Keratinocyte (primary cell): ENCODE data around the gene CSHL1. TPM values are rescaled to one million over a fixed set of nuclear protein-coding genes. Genes with fewer than 3 reads are reported as not detected.

Experiments
- DNase-seq: peaks from one replicate; pipeline ENCODE4 v3.0.0-alpha.2; 2011; ENCODE audit warnings: low read depth, missing footprints, low spot score
- FAIRE-seq: peaks from 2 replicates; lab custom pipeline; 2011; peaks lifted over from hg19 to GRCh38; lab: Jason Lieb, UNC
- H2AFZ ChIP-seq: 2 replicates; pipeline ENCODE4 v1.6.0; 2012; ENCODE audit warnings: low read length, control low read depth, inconsistent platforms; ENCODE audit not compliant: control insufficient read depth
- H3K27ac ChIP-seq: 2 replicates; pipeline ENCODE4 v1.5.1; 2011; ENCODE audit warnings: low read length; ENCODE audit not compliant: control insufficient read depth, insufficient read depth
- H3K27me3 ChIP-seq: 3 replicates; pipeline ENCODE4 v1.6.0; 2011; ENCODE audit warnings: low read length; ENCODE audit not compliant: control insufficient read depth, insufficient read depth; ENCODE audit errors: extremely low read depth
- H3K36me3 ChIP-seq, 2 experiments: 2 replicates in 1 of 2; 3 replicates in 1 of 2; pipeline ENCODE4 v1.5.1; 2011; ENCODE audit warnings: low read length in 2 of 2, mild to moderate bottlenecking in 1 of 2; ENCODE audit not compliant: control insufficient read depth in 2 of 2, insufficient read depth in 2 of 2; ENCODE audit errors: extremely low read depth in 1 of 2
- H3K4me1 ChIP-seq: 3 replicates; pipeline ENCODE4 v1.5.1; 2011; ENCODE audit warnings: low read length; ENCODE audit not compliant: control insufficient read depth, insufficient read depth; ENCODE audit errors: extremely low read depth
- H3K4me2 ChIP-seq: 3 replicates; pipeline ENCODE4 v1.6.0; 2011; ENCODE audit warnings: low read depth, low read length; ENCODE audit not compliant: control insufficient read depth, insufficient read depth; ENCODE audit errors: extremely low read depth
- H3K4me3 ChIP-seq, 3 experiments: fragments of 200-600 bp in 1 of 3; sonication (generic) in 1 of 3; 2 replicates in 2 of 3; 3 replicates in 1 of 3; pipeline ENCODE4 v1.5.1; 2011 to 2016; ENCODE audit warnings: low read length in 3 of 3, mild to moderate bottlenecking in 3 of 3, control low read depth in 2 of 3, inconsistent platforms in 1 of 3, low read depth in 1 of 3, mixed read lengths in 1 of 3, mixed run types in 1 of 3, moderate library complexity in 1 of 3; ENCODE audit not compliant: control insufficient read depth in 2 of 3, insufficient read depth in 2 of 3; ENCODE audit errors: extremely low read depth in 1 of 3
- H3K79me2 ChIP-seq: 2 replicates; pipeline ENCODE4 v1.6.0; 2012; ENCODE audit warnings: low read length; ENCODE audit not compliant: control insufficient read depth, insufficient read depth
- H3K9ac ChIP-seq: 3 replicates; pipeline ENCODE4 v1.6.0; 2011; ENCODE audit warnings: low read length; ENCODE audit not compliant: control insufficient read depth, insufficient read depth; ENCODE audit errors: extremely low read depth
- H3K9me1 ChIP-seq: 3 replicates; pipeline ENCODE4 v1.6.0; 2011; ENCODE audit warnings: low read length; ENCODE audit not compliant: control insufficient read depth, insufficient read depth; ENCODE audit errors: extremely low read depth
- H3K9me3 ChIP-seq: 2 replicates; pipeline ENCODE4 v1.5.1; 2012; ENCODE audit warnings: low read depth, low read length; ENCODE audit not compliant: control insufficient read depth
- H4K20me1 ChIP-seq: 3 replicates; pipeline ENCODE4 v1.6.0; 2011; ENCODE audit warnings: low read length; ENCODE audit not compliant: control insufficient read depth, insufficient read depth; ENCODE audit errors: extremely low read depth
- CTCF ChIP-seq, 3 experiments: IDR thresholded peaks in 1 of 3; conservative IDR thresholded peaks in 1 of 3; optimal IDR thresholded peaks in 1 of 3; 2 replicates in 2 of 3; 3 replicates in 1 of 3; pipeline versions ENCODE3 to v1.5.1; 2011; ENCODE audit warnings: low read length in 3 of 3, mild to moderate bottlenecking in 3 of 3, moderate library complexity in 2 of 3, control low read depth in 1 of 3, inconsistent platforms in 1 of 3; ENCODE audit not compliant: insufficient read depth in 2 of 3; ENCODE audit errors: extremely low read depth in 1 of 3
- EZH2 ChIP-seq: IDR thresholded peaks from one replicate; pipeline ENCODE4 v1.6.1; 2012; ENCODE audit warnings: inconsistent platforms, mild to moderate bottlenecking, low read length, moderate library complexity
- dilution Hi-C: fragments of 300-500 bp; cut with MboI; formaldehyde crosslinking; loops from one replicate; pipeline ENCODE4 v1.7.0; 2020; ENCODE audit warnings: low sequenced_read_pairs; ENCODE audit not compliant: extremely low pct_ligation_motif_present
- polyA plus RNA-seq, 5 experiments: library from polyadenylated mRNA; depleted of rRNA in 3 of 5; stranded (reverse) in 3 of 5; stranded (forward) in 1 of 5; unstranded in 1 of 5; fragments of >200 nt; gene quantifications; 1 replicate in 1 of 5; 2 replicates in 3 of 5; 3 replicates in 1 of 5; pipeline versions ENCODE4 v1.2.1 to v1.2.3, GENCODE V29; 2011 to 2012; ENCODE audit warnings: missing spikeins in 2 of 5, low read depth in 1 of 5, low replicate concordance in 1 of 5

The CSHL1 gene
- polyA plus RNA-seq, 1 donor (not counting 4 experiments of a cell fraction or from before 2014, with no cell fraction given) = not detected

GRCh38 chr17:63945784-63946439 lies 34.9 kb upstream of the CSHL1 start:
- dilution Hi-C loops = no loop called here
- DNase-seq = no peak
- Histone ChIP-seq H3K27me3 (peaks cover 7% of the 10 kb centered on the region), H4K20me1 (no peaks in the 10 kb centered on the region), H3K4me3 (no peak overlapping the region), H3K4me2 (no peak overlapping the region), H3K9ac (no peak overlapping the region), H3K9me1 (no peaks in the 10 kb centered on the region), H3K79me2 (no peaks in the 10 kb centered on the region), H3K27ac (no peak overlapping the region), H3K9me3 (no peaks in the 10 kb centered on the region), H2AFZ (no peak overlapping the region), H3K36me3 (no peaks in the 10 kb centered on the region), H3K4me1 (no peaks in the 10 kb centered on the region)
- TF ChIP-seq EZH2 (no peak), CTCF (optimal IDR thresholded peaks at IDR 0.05 in 1 of 3, IDR thresholded peaks at IDR 0.05 in 1 of 3, conservative IDR thresholded peaks at IDR 0.05 in 1 of 3; ENCODE audit: extremely low read depth in 1 of 3, insufficient read depth in 2 of 3, low read length in 3 of 3) (no peak)
- FAIRE-seq = no peak

- H3K27me3 ChIP-seq = peaks cover 7% of the 10 kb centered on the region
- H4K20me1 ChIP-seq = no peaks in the 10 kb centered on the region
- H3K36me3 ChIP-seq = no peaks in the 10 kb centered on the region
- dilution Hi-C loops = no loop called here
- DNase-seq (no peak), FAIRE-seq (no peak)
- H3K4me3 ChIP-seq = no peak overlapping the region
- H3K9me3 ChIP-seq = no peaks in the 10 kb centered on the region
- no peak overlapping the region for H3K27ac ChIP-seq
- H3K4me2 ChIP-seq = no peak overlapping the region
- TF ChIP-seq EZH2 = no peak
- TF ChIP-seq CTCF (optimal IDR thresholded peaks at IDR 0.05 in 1 of 3, IDR thresholded peaks at IDR 0.05 in 1 of 3, conservative IDR thresholded peaks at IDR 0.05 in 1 of 3; ENCODE audit: extremely low read depth in 1 of 3, insufficient read depth in 2 of 3, low read length in 3 of 3) = no peak
- H3K79me2 ChIP-seq = no peaks in the 10 kb centered on the region
- no peak overlapping the region for H2AFZ ChIP-seq
- no peaks in the 10 kb centered on the region for H3K4me1 ChIP-seq
- no peak overlapping the region for H3K9ac ChIP-seq
- H3K9me1 ChIP-seq = no peaks in the 10 kb centered on the region
Observed at GRCh38 chr17:63944736-63945499, 33.9 kb upstream of the CSHL1 start.
